ENCODE measurements around the gene PRKG2. TPM values are rescaled to one million over a fixed set of nuclear protein-coding genes. Genes with fewer than 3 reads are reported as not detected.

Gene PRKG2
- polyA plus RNA-seq, 1 donor (not counting 4 experiments of a cell fraction or from before 2014, with no cell fraction given), result 0.68 TPM

DNA sequence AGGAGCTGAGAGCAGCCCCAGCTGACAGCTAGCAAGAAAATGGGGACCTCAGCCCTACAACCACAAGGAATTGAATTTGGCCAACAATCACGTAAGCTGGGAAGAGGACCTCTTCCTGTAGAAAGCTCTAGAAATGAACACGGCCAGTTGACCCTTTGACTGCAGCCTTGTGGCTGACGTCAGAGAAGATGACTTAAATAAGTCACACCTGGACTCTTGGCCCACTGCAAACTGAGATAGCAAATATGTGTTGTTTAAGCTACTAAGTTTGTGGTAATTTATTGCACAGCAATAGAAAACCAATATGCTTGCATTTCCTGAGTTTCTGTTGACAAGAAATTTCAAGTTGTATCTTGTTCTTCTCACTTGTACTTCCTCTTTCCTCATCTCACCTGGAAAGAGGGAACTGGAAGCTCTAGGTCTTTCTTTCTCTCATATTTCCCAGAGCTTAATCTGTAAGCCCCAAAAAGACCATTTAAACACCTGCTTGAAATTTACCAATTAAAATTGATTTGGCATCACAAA, 18.8 kb downstream of the PRKG2 start:
- H3K36me3 ChIP-seq (ENCODE audit: control insufficient read depth in 2 of 2, extremely low read depth in 1 of 2, insufficient read depth in 2 of 2, low read length in 2 of 2), result no peaks in the 10 kb centered on the region
- FAIRE-seq, result no peak
- H3K9me1 ChIP-seq (ENCODE audit: control insufficient read depth, extremely low read depth, insufficient read depth, low read length), result no peaks in the 10 kb centered on the region
- no peak overlapping the region for H3K9ac ChIP-seq (ENCODE audit: control insufficient read depth, extremely low read depth, insufficient read depth, low read length)
- TF ChIP-seq, protein P1, sequence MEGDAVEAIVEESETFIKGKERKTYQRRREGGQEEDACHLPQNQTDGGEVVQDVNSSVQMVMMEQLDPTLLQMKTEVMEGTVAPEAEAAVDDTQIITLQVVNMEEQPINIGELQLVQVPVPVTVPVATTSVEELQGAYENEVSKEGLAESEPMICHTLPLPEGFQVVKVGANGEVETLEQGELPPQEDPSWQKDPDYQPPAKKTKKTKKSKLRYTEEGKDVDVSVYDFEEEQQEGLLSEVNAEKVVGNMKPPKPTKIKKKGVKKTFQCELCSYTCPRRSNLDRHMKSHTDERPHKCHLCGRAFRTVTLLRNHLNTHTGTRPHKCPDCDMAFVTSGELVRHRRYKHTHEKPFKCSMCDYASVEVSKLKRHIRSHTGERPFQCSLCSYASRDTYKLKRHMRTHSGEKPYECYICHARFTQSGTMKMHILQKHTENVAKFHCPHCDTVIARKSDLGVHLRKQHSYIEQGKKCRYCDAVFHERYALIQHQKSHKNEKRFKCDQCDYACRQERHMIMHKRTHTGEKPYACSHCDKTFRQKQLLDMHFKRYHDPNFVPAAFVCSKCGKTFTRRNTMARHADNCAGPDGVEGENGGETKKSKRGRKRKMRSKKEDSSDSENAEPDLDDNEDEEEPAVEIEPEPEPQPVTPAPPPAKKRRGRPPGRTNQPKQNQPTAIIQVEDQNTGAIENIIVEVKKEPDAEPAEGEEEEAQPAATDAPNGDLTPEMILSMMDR (optimal IDR thresholded peaks at IDR 0.05 in 1 of 3, IDR thresholded peaks at IDR 0.05 in 1 of 3, conservative IDR thresholded peaks at IDR 0.05 in 1 of 3; ENCODE audit: extremely low read depth in 1 of 3, insufficient read depth in 2 of 3, low read length in 3 of 3), result no peak
- no peak for TF ChIP-seq EZH2 (IDR thresholded peaks at IDR 0.05; ENCODE audit: low read length)
- H3K27me3 ChIP-seq (ENCODE audit: control insufficient read depth, extremely low read depth, insufficient read depth, low read length), result no peaks in the 10 kb centered on the region
- H4K20me1 ChIP-seq (ENCODE audit: control insufficient read depth, extremely low read depth, insufficient read depth, low read length), result no peaks in the 10 kb centered on the region
- H3K4me2 ChIP-seq (ENCODE audit: control insufficient read depth, extremely low read depth, insufficient read depth, low read depth, low read length), result peak overlapping the region; percentile 33
- no peaks in the 10 kb centered on the region for H3K79me2 ChIP-seq (ENCODE audit: control insufficient read depth, insufficient read depth, low read length)
- no peaks in the 10 kb centered on the region for H3K9me3 ChIP-seq (ENCODE audit: control insufficient read depth, low read depth, low read length)
- no peak overlapping the region for H3K27ac ChIP-seq (ENCODE audit: control insufficient read depth, insufficient read depth, low read length)
- dilution Hi-C loops (cut with MboI; ENCODE audit: extremely low pct_ligation_motif_present, low sequenced_read_pairs), result no loop called here
- no peak overlapping the region for H3K4me3 ChIP-seq (ENCODE audit: control insufficient read depth in 2 of 3, extremely low read depth in 1 of 3, insufficient read depth in 2 of 3, low read depth in 1 of 3, low read length in 3 of 3)
- peaks cover 5% of the 10 kb centered on the region for H3K4me1 ChIP-seq (ENCODE audit: control insufficient read depth, extremely low read depth, insufficient read depth, low read length)
- DNase-seq (ENCODE audit: low read depth, low spot score), result no peak
- no peak overlapping the region for H2AFZ ChIP-seq (ENCODE audit: control insufficient read depth, low read length)

DNA sequence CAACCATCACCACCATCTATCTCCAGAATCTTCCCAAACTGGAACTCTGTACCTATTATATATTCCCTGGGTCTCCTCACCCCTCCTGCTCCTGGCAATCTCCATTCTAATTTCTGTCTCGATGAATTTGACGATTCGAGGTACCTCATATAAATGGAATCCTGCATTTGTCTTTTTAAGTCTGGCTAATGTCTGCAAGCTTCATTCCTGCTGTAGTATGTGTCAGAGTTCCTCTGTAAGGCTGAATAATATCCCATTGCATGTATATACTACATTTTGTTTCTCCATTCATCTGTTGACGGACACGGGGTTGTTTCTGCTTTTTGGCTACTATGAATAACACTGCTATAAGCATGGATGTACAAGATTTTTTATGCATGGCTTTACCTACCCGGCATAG, 19.5 kb downstream of the PRKG2 start:
- Histone ChIP-seq H3K36me3 (ENCODE audit: control insufficient read depth in 2 of 2, extremely low read depth in 1 of 2, insufficient read depth in 2 of 2, low read length in 2 of 2) (no peaks in the 10 kb centered on the region), H4K20me1 (ENCODE audit: control insufficient read depth, extremely low read depth, insufficient read depth, low read length) (no peaks in the 10 kb centered on the region), H3K4me2 (ENCODE audit: control insufficient read depth, extremely low read depth, insufficient read depth, low read depth, low read length) (no peak overlapping the region), H3K27me3 (ENCODE audit: control insufficient read depth, extremely low read depth, insufficient read depth, low read length) (no peaks in the 10 kb centered on the region), H3K4me1 (ENCODE audit: control insufficient read depth, extremely low read depth, insufficient read depth, low read length) (peaks cover 5% of the 10 kb centered on the region), H3K9ac (ENCODE audit: control insufficient read depth, extremely low read depth, insufficient read depth, low read length) (no peak overlapping the region), H3K79me2 (ENCODE audit: control insufficient read depth, insufficient read depth, low read length) (no peaks in the 10 kb centered on the region), H2AFZ (ENCODE audit: control insufficient read depth, low read length) (no peak overlapping the region), H3K9me3 (ENCODE audit: control insufficient read depth, low read depth, low read length) (no peaks in the 10 kb centered on the region), H3K9me1 (ENCODE audit: control insufficient read depth, extremely low read depth, insufficient read depth, low read length) (no peaks in the 10 kb centered on the region), H3K27ac (ENCODE audit: control insufficient read depth, insufficient read depth, low read length) (no peak overlapping the region), H3K4me3 (ENCODE audit: control insufficient read depth in 2 of 3, extremely low read depth in 1 of 3, insufficient read depth in 2 of 3, low read depth in 1 of 3, low read length in 3 of 3) (no peak overlapping the region)
- dilution Hi-C loops (cut with MboI; ENCODE audit: extremely low pct_ligation_motif_present, low sequenced_read_pairs), result no loop called here
- DNase-seq (ENCODE audit: low read depth, low spot score) (no peak), FAIRE-seq (no peak)
- no peak for TF ChIP-seq EZH2 (IDR thresholded peaks at IDR 0.05; ENCODE audit: low read length)
- TF ChIP-seq, protein P1 (optimal IDR thresholded peaks at IDR 0.05 in 1 of 3, IDR thresholded peaks at IDR 0.05 in 1 of 3, conservative IDR thresholded peaks at IDR 0.05 in 1 of 3; ENCODE audit: extremely low read depth in 1 of 3, insufficient read depth in 2 of 3, low read length in 3 of 3), result no peak
